HepG2 (cell line): ENCODE data around the gene PIEZO1.
A peak's percentile ranks its signal among the peaks of the same experiment; 100 is the strongest.

Source experiments
- FIP1L1 ChIP-seq: fragments of 200-400 bp; formaldehyde crosslinking; IDR thresholded peaks from 2 replicates; pipeline ENCODE4 v1.6.1; 2018; ENCODE audit warnings: low read depth, mild to moderate bottlenecking, low read length, moderate library complexity, borderline replicate concordance; ENCODE audit not compliant: insufficient read depth
- KDM4B ChIP-seq: sonication (generic); formaldehyde crosslinking; IDR thresholded peaks from 2 replicates; pipeline ENCODE4 v1.4.0; 2020; ENCODE audit warnings: missing genetic modification reagents
- NFE2L2 ChIP-seq: fragments of 150-350 bp; IDR thresholded peaks from 2 replicates; pipeline ENCODE4 v1.6.1; 2014; ENCODE audit warnings: low read length
- NFYB ChIP-seq: sonication (generic); formaldehyde crosslinking; IDR thresholded peaks from 2 replicates; pipeline ENCODE4 v1.4.0; 2020; ENCODE audit warnings: missing genetic modification reagents
- POLR2A ChIP-seq, 2 experiments: IDR thresholded peaks; 2 replicates each; pipeline ENCODE4 v1.6.1; 2011; ENCODE audit warnings: low read depth in 2 of 2, low read length in 2 of 2, mild to moderate bottlenecking in 1 of 2, moderate library complexity in 1 of 2; ENCODE audit not compliant: insufficient read depth in 1 of 2
- POLR2G ChIP-seq: fragments of 200-400 bp; formaldehyde crosslinking; IDR thresholded peaks from 2 replicates; pipeline ENCODE4 v1.6.1; 2018; ENCODE audit warnings: mild to moderate bottlenecking, low read depth, low read length, moderate library complexity
- TF ChIP-seq, protein P1 (sequence below): sonication (generic); formaldehyde crosslinking; IDR thresholded peaks from 2 replicates; pipeline ENCODE4 v1.4.0; 2020; ENCODE audit warnings: mild to moderate bottlenecking, missing genetic modification reagents
- TF ChIP-seq, protein P2 (sequence below), 2 experiments: IDR thresholded peaks; 2 replicates each; pipeline ENCODE4 v1.6.1; 2011 to 2012; ENCODE audit warnings: low read length in 2 of 2, borderline replicate concordance in 1 of 2, low read depth in 1 of 2, mild to moderate bottlenecking in 1 of 2, moderate library complexity in 1 of 2

DNA sequence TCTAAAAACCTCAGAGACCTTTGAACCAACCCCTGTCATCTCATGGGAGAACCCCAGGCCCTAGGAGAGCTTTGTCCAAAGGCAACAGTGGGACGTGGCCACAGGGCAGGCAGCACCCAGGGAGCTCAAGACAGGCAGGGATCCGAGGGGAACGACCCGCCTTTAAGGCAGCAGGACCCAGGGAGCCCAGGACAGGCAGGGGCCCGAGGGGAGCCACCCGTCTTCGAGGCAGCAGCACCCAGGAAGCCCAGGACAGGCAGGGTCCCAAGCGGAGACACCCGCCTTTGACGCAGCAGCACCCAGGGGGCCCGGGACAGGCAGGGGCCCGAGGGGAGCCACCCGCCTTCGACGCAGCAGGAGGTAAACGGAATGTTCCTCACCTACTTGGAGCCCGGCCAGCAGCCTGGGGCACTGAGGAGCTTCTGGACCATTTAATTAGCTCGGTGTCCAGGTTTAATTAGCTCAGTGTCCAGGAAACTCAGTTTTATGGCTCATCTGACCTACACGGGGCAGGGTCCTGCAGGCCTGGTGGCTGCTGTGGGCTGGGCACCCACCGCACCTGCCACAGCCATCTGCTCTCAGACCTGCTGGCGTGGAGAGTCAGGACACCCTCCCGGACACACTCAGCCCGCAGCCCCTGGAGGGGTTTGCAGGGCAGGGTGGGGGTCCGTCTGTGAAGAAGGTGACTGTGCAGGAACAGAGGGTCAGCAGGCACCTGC is 24.4 kb downstream of the PIEZO1 start:
- TF ChIP-seq, protein P1, sequence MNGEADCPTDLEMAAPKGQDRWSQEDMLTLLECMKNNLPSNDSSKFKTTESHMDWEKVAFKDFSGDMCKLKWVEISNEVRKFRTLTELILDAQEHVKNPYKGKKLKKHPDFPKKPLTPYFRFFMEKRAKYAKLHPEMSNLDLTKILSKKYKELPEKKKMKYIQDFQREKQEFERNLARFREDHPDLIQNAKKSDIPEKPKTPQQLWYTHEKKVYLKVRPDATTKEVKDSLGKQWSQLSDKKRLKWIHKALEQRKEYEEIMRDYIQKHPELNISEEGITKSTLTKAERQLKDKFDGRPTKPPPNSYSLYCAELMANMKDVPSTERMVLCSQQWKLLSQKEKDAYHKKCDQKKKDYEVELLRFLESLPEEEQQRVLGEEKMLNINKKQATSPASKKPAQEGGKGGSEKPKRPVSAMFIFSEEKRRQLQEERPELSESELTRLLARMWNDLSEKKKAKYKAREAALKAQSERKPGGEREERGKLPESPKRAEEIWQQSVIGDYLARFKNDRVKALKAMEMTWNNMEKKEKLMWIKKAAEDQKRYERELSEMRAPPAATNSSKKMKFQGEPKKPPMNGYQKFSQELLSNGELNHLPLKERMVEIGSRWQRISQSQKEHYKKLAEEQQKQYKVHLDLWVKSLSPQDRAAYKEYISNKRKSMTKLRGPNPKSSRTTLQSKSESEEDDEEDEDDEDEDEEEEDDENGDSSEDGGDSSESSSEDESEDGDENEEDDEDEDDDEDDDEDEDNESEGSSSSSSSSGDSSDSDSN (CRISPR knock-in tag): peak; percentile 37; the same call in 1 of the 2 replicates
- TF ChIP-seq POLR2A (IDR thresholded peaks at IDR 0.05; ENCODE audit: insufficient read depth in 1 of 2, low read depth in 2 of 2, low read length in 2 of 2) (peak in 1 of 2 experiments; percentile 27; a peak in 1 of 4 replicates), POLR2G (peak; percentile 47; the same call in 1 of the 2 replicates), NFE2L2 (no peak), NFYB (CRISPR knock-in tag) (no peak), KDM4B (CRISPR knock-in tag) (no peak), FIP1L1 (no peak)
- TF ChIP-seq, protein P2, sequence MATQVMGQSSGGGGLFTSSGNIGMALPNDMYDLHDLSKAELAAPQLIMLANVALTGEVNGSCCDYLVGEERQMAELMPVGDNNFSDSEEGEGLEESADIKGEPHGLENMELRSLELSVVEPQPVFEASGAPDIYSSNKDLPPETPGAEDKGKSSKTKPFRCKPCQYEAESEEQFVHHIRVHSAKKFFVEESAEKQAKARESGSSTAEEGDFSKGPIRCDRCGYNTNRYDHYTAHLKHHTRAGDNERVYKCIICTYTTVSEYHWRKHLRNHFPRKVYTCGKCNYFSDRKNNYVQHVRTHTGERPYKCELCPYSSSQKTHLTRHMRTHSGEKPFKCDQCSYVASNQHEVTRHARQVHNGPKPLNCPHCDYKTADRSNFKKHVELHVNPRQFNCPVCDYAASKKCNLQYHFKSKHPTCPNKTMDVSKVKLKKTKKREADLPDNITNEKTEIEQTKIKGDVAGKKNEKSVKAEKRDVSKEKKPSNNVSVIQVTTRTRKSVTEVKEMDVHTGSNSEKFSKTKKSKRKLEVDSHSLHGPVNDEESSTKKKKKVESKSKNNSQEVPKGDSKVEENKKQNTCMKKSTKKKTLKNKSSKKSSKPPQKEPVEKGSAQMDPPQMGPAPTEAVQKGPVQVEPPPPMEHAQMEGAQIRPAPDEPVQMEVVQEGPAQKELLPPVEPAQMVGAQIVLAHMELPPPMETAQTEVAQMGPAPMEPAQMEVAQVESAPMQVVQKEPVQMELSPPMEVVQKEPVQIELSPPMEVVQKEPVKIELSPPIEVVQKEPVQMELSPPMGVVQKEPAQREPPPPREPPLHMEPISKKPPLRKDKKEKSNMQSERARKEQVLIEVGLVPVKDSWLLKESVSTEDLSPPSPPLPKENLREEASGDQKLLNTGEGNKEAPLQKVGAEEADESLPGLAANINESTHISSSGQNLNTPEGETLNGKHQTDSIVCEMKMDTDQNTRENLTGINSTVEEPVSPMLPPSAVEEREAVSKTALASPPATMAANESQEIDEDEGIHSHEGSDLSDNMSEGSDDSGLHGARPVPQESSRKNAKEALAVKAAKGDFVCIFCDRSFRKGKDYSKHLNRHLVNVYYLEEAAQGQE (IDR thresholded peaks at IDR 0.05; ENCODE audit: borderline replicate concordance in 1 of 2, low read depth in 1 of 2, low read length in 2 of 2): no peak
